Stimulated activated CD8-positive, alpha-beta memory T cell treated with anti-CD3 and anti-CD28 coated beads, Interleukin-15, amount 100 ng/mL, for 1 hour (primary cell): Measurements from ENCODE around the gene NR5A1.

Source experiments
- DNase-seq: peaks from one replicate; pipeline ENCODE4 v3.0.0-alpha.2; 2020; ENCODE audit warnings: low read depth

The NR5A1 gene

GRCh38 chr9:124514125-124514524 is 6.9 kb upstream of the NR5A1 start:
- DNase-seq: no peak

GRCh38 chr9:124513376-124513994 is 6.3 kb upstream of the NR5A1 start:
- DNase-seq: no peak

- no peak for DNase-seq
These were observed 5.6 kb upstream of the NR5A1 start for GRCh38 chr9:124512806-124513204.

- no peak for DNase-seq
These were observed 4.9 kb upstream of the NR5A1 start for GRCh38 chr9:124511891-124512805.

- no peak for DNase-seq
These were observed 4.2 kb upstream of the NR5A1 start for GRCh38 chr9:124511426-124511840.

GRCh38 chr9:124510650-124511425 is 3.6 kb upstream of the NR5A1 start:
- no peak for DNase-seq

GRCh38 chr9:124507880-124508423 is 753 bp upstream of the NR5A1 start:
- DNase-seq: no peak

GRCh38 chr9:124506433-124506832 is 766 bp downstream of the NR5A1 start:
- DNase-seq: no peak

- no peak for DNase-seq
These were observed 1.3 kb downstream of the NR5A1 start for GRCh38 chr9:124505901-124506346.

- no peak for DNase-seq
These were observed 1.9 kb downstream of the NR5A1 start for GRCh38 chr9:124505006-124505900.

- no peak for DNase-seq
These were observed 2.6 kb downstream of the NR5A1 start for GRCh38 chr9:124504530-124505005.

- DNase-seq: no peak
These were observed 3.3 kb downstream of the NR5A1 start for GRCh38 chr9:124503713-124504529.

- no peak for DNase-seq
These were observed 4.2 kb downstream of the NR5A1 start for GRCh38 chr9:124502711-124503702.

- DNase-seq: no peak
These were observed 5.4 kb downstream of the NR5A1 start for GRCh38 chr9:124501771-124502320.

- DNase-seq: no peak
These were observed 6.2 kb downstream of the NR5A1 start for GRCh38 chr9:124500796-124501611.

GRCh38 chr9:124500028-124500795 is 7.0 kb downstream of the NR5A1 start:
- DNase-seq: no peak

GRCh38 chr9:124499216-124499615 is 8.0 kb downstream of the NR5A1 start:
- no peak for DNase-seq
